GM10248 (cell line): ENCODE measurements around the gene VPS4A.

ENCODE experiments used
- CTCF ChIA-PET: fragments of 300-600 bp; sonication (Branson Sonifier 250); formaldehyde crosslinking; extraction: SDS; loops from one replicate; lab custom pipeline; 2021; ENCODE audit warnings: antibody characterized with exemption; lab: Yijun Ruan, JAX
- POLR2A ChIA-PET: fragments of 350-650 bp; sonication (Branson Sonifier 250); formaldehyde crosslinking; extraction: SDS; loops from one replicate; lab custom pipeline; 2020; ENCODE audit warnings: antibody characterized with exemption; lab: Yijun Ruan, JAX
- DNase-seq: peaks from one replicate; pipeline ENCODE4 v3.0.0; 2012; ENCODE audit errors: extremely low spot score
- CTCF ChIP-seq: IDR thresholded peaks from 2 replicates; pipeline ENCODE4 v1.5.1; 2012; ENCODE audit warnings: mild to moderate bottlenecking, low read depth; ENCODE audit errors: extremely low read depth, missing control alignments, control extremely low read depth

VPS4A gene

GRCh38 chr16:69273009-69273408 is 38.1 kb upstream of the VPS4A start:
- CTCF ChIA-PET, result interaction anchor here (2.0 kb wide), 1 partner anchor 160 kb away, joined by 6 read pairs; no protein-coding TSS in a partner anchor
- no peak for DNase-seq
- POLR2A ChIA-PET, result interaction anchor here (0.7 kb wide), 1 partner anchor 349 kb away, joined by 4 read pairs; no protein-coding TSS in a partner anchor
- TF ChIP-seq CTCF, result no peak

DNA sequence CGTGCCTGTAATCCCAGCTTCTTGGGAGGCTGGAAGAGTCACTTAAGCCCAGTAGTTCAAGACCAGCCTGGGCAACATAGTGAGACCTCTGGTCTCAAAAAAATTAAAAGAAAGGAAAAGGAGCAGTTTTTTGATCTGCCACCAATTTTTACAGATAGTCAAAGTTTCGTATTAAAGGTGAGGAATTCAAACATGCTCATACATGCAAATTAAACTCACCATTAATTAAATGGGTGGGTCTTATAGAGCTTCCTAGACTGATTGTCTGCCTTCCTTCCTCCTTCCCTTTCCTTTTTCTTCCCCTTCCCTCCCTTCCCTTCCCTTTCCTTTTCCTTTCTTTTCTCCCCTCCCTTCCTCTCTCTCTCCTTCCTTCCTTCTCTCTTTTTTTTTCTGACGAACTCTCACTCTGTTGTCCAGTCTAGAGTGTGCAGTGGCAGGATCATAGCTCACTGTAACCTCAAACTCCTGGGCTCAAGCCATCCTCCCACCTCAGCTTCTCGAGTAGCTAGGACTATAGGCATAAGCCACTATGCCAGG is 36.4 kb upstream of the VPS4A start:
- DNase-seq, result no peak
- TF ChIP-seq CTCF, result no peak
- ChIA-PET CTCF (interaction anchor here (1.3 to 3.6 kb wide), 2 partner anchors 11 to 12 kb away, joined by 8 to 20 read pairs; no protein-coding TSS in a partner anchor), POLR2A (no interaction called here)

DNA sequence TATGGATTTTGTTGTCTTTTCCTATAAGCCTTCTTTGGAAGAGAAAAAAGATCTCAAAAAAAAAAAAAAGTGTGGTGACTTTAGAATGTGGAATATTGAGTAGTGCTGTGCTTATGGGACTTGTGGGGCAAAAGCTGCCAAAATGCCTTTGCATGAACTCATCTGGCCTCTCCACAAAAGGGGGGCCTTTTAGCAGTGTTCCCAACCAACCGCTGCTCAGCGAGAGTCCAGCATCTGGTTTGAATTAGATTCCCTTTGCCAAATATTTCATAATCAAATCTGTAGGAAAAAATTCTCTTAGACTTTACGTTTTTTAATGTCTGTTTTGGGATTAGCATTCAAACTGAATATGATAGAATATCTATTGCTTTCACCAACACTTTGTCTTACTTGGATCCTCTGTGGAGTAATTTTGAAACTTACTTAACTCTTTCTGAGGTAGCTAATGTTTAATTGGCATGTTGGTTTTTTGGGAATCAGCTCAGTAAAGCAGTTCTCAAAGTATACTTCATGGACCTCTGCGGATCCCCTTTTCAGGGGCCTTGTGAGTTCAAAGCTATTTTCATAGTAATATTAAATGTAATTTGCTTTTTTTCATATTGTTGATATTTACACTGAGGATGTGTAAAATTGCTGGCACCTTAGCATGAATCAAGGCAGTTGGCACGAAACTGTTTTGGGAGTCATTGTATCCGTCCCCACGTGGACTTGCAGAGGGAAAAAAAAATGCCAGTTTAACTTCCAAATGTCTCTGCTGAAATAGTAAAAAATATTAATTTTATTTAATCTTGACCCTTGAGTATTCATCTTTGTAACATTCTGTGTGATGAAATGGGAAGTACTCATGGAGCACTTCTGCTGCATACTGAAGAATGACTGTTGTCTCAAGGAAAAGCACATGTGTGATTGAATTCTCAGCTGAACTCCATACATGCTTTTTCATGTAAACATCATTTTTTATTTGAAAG is 34.7 kb upstream of the VPS4A start:
- no peak for DNase-seq
- no peak for TF ChIP-seq CTCF
- ChIA-PET POLR2A (no interaction called here), CTCF (interaction anchor here (0.9 to 3.6 kb wide), 3 partner anchors 11 to 18 kb away, joined by 3 to 20 read pairs (median 4); no protein-coding TSS in a partner anchor)

DNA sequence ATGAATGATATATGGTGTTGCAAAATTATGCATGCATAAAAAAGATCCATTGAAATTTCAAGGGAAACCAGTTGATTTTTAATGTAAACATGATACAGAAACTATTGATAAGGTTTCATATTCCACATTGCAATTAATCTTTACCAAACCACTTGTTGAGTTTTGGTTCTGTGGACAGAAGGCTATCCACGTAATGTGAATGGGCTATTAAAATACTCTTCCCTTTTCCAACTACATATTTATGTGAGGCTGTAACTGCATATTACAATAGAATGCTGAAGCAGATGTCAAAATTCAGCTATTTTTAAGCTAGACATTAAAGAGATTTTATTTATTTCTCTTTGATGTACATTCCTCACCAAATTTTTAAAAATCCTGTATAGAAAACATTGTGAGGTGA is 33.7 kb upstream of the VPS4A start:
- TF ChIP-seq CTCF, result no peak
- no peak for DNase-seq
- ChIA-PET CTCF (interaction anchor here (3.6 kb wide), 1 partner anchor 10 kb away, joined by 20 read pairs; no protein-coding TSS in a partner anchor), POLR2A (interaction anchor here (0.6 kb wide), 1 partner anchor 1453 kb away, joined by 7 read pairs; no protein-coding TSS in a partner anchor)

DNA sequence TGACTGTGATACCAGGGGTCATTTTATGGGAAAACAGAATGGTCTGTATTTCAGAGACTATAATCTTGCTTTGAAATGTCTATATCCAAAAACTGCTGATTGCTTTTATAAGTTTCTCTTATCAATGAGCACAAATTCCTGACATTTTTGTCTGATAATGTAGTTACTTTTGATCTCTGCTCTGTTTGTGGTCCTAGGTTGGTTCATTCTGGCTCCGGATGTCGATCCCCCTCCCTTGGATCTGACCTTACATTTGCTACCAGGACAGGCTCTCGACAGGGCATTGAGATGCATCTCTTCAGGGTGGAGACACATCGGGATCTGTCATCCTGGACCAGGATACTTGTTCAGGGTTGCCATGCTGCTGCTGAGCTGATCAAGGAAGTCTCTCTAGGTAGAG is 27.3 kb upstream of the VPS4A start:
- CTCF ChIA-PET, result interaction anchor here (0.6 to 4.4 kb wide), 5 partner anchors 95 to 171 kb away, joined by 3 to 72 read pairs (median 3); no protein-coding TSS in a partner anchor
- POLR2A ChIA-PET, result no interaction called here
- no peak for DNase-seq
- TF ChIP-seq CTCF, result no peak

DNA sequence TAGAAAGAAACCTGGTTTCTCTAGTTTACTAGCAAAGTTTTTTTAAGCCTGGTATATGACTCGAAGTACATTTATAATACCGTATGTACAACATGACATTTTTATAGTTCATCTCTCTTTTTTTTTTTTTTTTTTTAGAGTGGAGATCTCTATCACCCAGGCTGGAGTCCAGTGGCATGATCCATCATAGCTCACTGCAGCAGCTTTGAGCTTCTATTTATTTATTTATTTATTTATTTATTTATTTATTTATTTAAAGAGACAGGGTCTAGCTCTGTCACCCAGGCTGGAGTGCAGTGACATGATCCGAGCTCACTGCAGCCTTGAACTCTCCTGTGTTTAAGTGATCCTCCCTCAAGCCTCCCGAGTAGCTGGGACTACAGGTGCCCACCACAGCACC is 25.9 kb upstream of the VPS4A start:
- no peak for DNase-seq
- POLR2A ChIA-PET, result no interaction called here
- CTCF ChIA-PET, result interaction anchor here (0.8 to 4.4 kb wide), 17 partner anchors 11 to 757 kb away, joined by 3 to 72 read pairs (median 5); no protein-coding TSS in a partner anchor
- no peak for TF ChIP-seq CTCF
